ENCODE results near the gene ATP5F1B. TPM values are rescaled to one million over a fixed set of nuclear protein-coding genes. Genes with fewer than 3 reads are reported as not detected.

The ATP5F1B gene
- total RNA-seq = 321 and 357 TPM in 2 replicates

DNA sequence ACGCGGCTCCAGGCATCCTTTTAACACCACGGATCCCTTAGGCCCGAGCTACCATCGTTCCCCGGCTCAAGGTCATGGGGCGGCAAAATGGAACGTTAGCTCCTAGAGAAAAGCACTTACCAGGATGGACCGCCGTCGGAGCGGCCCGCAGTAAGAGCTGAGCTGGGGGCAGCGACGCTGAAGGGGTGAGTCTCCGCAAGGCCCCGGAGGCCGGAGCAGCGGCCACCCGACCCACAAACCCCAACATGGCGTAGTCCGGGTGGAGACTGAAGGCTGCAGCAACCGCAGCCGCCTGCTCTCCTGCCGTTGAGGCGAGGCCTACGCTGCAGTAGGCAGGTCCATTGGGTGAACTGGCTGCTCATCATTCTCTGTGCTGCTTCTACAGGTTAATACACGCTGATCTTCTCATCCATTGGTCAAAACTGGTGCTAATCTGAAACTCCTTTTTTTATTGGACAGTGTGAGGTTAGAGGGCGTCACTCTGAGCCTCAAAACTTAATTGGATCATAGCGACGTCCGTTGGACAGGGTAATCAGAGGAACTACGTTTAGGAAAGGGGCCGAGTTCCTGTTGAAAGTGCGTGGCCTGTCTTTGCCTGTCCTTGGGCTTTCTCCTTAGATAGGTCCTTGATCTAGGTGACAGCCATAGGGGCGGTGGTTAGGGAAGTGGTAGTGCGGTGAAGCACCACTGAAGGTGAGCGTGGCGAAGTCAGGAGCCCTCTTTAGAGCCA is at the start of gene ATP5F1B:
ATP5F1B (minus strand) TSS at position 268 of the 730 bp plus-strand sequence; CDS start at position 247, 21 bp downstream.

DNA sequence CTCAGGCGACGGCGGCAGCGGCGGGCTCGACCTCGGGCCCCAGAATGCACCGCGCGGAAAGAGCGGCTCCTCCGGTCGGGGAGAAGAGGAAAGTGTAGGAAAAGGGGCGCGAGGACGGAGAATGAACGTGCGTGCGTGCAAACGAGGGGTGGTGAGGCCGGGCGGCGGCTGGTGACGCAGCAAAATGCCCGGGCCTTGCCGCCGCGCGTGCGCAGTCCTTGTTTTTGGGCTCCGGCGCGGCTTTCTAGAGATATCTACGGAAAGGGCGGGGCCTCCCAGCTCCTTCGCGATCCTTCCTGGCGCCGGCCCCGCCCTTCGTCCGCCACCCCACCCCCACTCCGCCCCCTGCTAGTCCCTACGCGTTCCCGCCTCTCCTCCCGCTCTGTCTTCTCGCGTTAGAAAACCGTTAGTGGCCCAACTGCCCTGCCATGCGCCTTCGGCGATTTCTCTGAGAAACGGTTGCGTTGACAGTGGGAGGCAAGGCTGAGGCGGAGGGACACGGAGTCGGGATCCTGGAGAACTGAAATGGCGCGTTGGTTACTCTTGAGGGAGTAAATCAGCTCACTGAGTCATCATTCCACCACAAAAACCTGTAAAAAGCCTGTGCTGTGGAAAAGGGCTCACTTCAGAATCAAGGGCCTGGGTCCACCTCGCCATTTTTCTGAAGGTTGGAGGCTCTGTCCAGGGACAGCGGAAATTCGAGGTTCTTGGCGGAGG is 42.5 kb upstream of the ATP5F1B start, which contains the start of gene PTGES3:
PTGES3 (minus strand) TSS at position 156 of the 717 bp plus-strand sequence. CDS start 285 bp downstream, outside the sequence.

DNA sequence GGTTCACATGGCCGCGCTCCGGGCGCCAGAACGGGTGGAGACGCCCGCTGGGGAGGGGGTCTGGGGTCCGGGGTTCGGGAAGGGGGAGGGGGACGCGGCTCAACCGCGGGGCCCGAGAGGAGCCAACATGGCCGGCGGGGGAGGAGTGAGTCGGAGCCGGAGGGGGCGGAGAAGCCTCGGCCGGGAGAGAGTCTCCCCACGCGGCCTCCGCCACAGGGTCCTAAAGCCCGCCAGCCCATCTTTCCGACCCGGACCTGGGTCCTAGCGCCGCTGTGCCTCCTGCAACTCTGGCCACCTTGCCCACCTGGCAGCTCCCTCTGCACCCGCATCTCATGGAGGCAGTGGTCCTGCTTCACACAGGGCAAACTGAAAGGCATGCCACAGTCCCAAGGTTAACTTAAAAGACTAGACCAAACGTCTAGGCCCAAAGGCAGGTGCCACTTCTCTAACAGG is 15.6 kb downstream of the ATP5F1B start, which contains the start of gene BAZ2A:
BAZ2A (minus strand) TSS at position 147 of the 453 bp plus-strand sequence. CDS start 12,796 bp downstream, outside the sequence.

Small RNA genes lying within 50 kb of the gene (small RNA-seq; reads per million reads assigned to genes)
- gene RN7SL809P = not detected
- not detected for gene RNU6-343P
- 10,081 reads per million, percentile 100 among the genes with 10 or more reads in this experiment for gene SNORD59A

Other genes with a start within 250 kb of the ATP5F1B start
- gene TIMELESS, start 196.6 kb downstream of the ATP5F1B start, total RNA-seq = 2.6 and 3.4 TPM in 2 replicates
- 0.32 TPM in 1 of 2 replicates, not detected in the other for gene MIP, start 191.3 kb downstream of the ATP5F1B start, total RNA-seq
- 2.8 and 2.9 TPM in 2 replicates for gene SPRYD4, start 177.4 kb downstream of the ATP5F1B start, total RNA-seq
- gene GLS2, start 157.8 kb downstream of the ATP5F1B start, total RNA-seq = not detected in 2 replicates
- gene RBMS2, start 124.2 kb downstream of the ATP5F1B start, total RNA-seq = 25.7 and 26.0 TPM in 2 replicates
- 55.4 and 65.2 TPM in 2 replicates for gene BAZ2A, start 15.7 kb downstream of the ATP5F1B start, total RNA-seq
- 50.5 and 58.8 TPM in 2 replicates for gene PTGES3, start 42.3 kb upstream of the ATP5F1B start, total RNA-seq
- gene NACA, start 79.3 kb upstream of the ATP5F1B start, total RNA-seq = 583 and 627 TPM in 2 replicates
- gene PRIM1, start 106.3 kb upstream of the ATP5F1B start, total RNA-seq = 3.7 and 4.1 TPM in 2 replicates
- gene HSD17B6, start 117.3 kb upstream of the ATP5F1B start, total RNA-seq = 0.61 and 0.97 TPM in 2 replicates

Measured in hair follicle dermal papilla cell (primary cell).